ENCODE measurements around the gene KCNS1. TPM values are rescaled to one million over a fixed set of nuclear protein-coding genes. Genes with fewer than 3 reads are reported as not detected.
"Not testable (repeated sequence)": the region's sequence is repeated elsewhere in the genome, so short reads cannot be mapped to it uniquely, and the experiment has no call there.

The KCNS1 gene, protein sequence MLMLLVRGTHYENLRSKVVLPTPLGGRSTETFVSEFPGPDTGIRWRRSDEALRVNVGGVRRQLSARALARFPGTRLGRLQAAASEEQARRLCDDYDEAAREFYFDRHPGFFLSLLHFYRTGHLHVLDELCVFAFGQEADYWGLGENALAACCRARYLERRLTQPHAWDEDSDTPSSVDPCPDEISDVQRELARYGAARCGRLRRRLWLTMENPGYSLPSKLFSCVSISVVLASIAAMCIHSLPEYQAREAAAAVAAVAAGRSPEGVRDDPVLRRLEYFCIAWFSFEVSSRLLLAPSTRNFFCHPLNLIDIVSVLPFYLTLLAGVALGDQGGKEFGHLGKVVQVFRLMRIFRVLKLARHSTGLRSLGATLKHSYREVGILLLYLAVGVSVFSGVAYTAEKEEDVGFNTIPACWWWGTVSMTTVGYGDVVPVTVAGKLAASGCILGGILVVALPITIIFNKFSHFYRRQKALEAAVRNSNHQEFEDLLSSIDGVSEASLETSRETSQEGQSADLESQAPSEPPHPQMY
- total RNA-seq (1 to 10 TPM; 4.0 to 6.4 TPM), polyA plus RNA-seq (ENCODE audit: insufficient read length in 2 of 2) (1 to 10 TPM; 7.0 to 7.9 TPM)
- long read RNA-seq, donor 1: 0 reads
- long read RNA-seq, donor 2, partial matches to known transcripts: 0 of 1 reads
- long read RNA-seq, donor 2, other reads (novel, unspliced or antisense): 0 of 1 reads
- long read RNA-seq, donor 3: 0 reads
- long read RNA-seq, donor 4: 0 reads

- peak within 1 kb of the TSS; percentile 6 for H3K4me3 ChIP-seq (ENCODE audit: low read depth, low read length)
- H3K4me1 ChIP-seq (ENCODE audit: control insufficient read depth, insufficient read depth, low read length): peaks cover 24% of the 10 kb centered on the region
- H3K36me3 ChIP-seq (ENCODE audit: control insufficient read depth, insufficient read depth, low read length): peaks cover 3% of the 10 kb centered on the region
- no peaks in the 10 kb centered on the region for H3K9me3 ChIP-seq (ENCODE audit: control insufficient read depth, insufficient read depth, low read length)
- DNase-seq (ENCODE audit: low read depth in 4 of 6, low spot score in 6 of 6): peak in 2 of 6 donors; percentile 15 to 34
- 8% methylated on average over 17 of the region's 38 CpGs for WGBS (ENCODE audit: insufficient coverage)
- peaks cover 38% of the 10 kb centered on the region for H3K27me3 ChIP-seq (ENCODE audit: control insufficient read depth, insufficient read depth, low read length)
- H3K27ac ChIP-seq (ENCODE audit: low read depth, low read length): no peak within 1 kb of the TSS
Measured at GRCh38 chr20:45100563-45101245, at the start of gene KCNS1. KCNS1 (minus strand) TSS chr20:45101127; CDS start chr20:45099236, 1,891 bp downstream.

- no peaks in the 10 kb centered on the region for H3K9me3 ChIP-seq (ENCODE audit: control insufficient read depth, insufficient read depth, low read length)
- no peaks in the 10 kb centered on the region for H3K36me3 ChIP-seq (ENCODE audit: control insufficient read depth, insufficient read depth, low read length)
- peaks cover 4% of the 10 kb centered on the region for H3K27me3 ChIP-seq (ENCODE audit: control insufficient read depth, insufficient read depth, low read length)
- no peak overlapping the region for H3K4me3 ChIP-seq (ENCODE audit: low read depth, low read length)
- DNase-seq (ENCODE audit: low read depth in 4 of 6, low spot score in 6 of 6): no peak
- WGBS (ENCODE audit: insufficient coverage): 100% methylated on average over 1 of the region's 3 CpGs
- H3K27ac ChIP-seq (ENCODE audit: low read depth, low read length): no peak overlapping the region
- no peaks in the 10 kb centered on the region for H3K4me1 ChIP-seq (ENCODE audit: control insufficient read depth, insufficient read depth, low read length)
Measured at GRCh38 chr20:45149062-45149461, 48.1 kb upstream of the KCNS1 start.

GRCh38 chr20:45140836-45141235, 39.9 kb upstream of the KCNS1 start:
- H3K4me1 ChIP-seq (ENCODE audit: control insufficient read depth, insufficient read depth, low read length): no peaks in the 10 kb centered on the region
- WGBS (ENCODE audit: insufficient coverage): 100% methylated on average over 1 of the region's 4 CpGs

DNA sequence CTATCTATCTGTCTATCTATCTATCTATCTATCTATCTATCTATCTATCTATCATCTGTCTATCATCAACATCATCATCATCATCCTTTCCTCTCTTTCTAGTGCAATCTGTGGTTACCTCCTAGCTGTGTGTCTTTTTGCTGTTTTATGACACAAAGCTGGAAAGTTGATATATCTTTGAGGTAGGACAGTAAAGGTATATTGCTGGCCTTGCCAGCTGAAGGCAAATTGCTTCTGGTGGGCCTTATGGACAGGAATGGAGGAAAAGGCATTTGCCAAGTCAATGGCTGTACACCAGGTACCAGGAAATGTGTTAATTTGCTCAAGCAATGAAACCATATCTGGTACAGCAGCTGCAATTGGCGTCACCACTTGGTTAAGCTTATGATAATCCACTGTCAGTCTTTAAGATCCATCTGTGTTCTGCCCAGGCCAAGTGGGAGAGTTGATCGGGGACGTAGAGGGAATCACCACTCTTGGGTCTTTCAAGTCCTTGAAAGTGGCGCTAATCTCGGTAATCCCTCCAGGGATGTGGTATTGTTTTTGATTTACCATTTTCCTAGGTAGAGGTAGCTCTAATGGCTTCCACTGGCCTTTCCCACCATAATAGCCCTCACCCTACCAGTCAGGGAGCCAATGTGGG, 38.9 kb upstream of the KCNS1 start:
- not testable (repeated sequence) for H3K27ac ChIP-seq (ENCODE audit: low read depth, low read length); DNase-seq (ENCODE audit: low read depth in 4 of 6, low spot score in 6 of 6); H3K4me3 ChIP-seq (ENCODE audit: low read depth, low read length); H3K27me3 ChIP-seq (ENCODE audit: control insufficient read depth, insufficient read depth, low read length); H3K36me3 ChIP-seq (ENCODE audit: control insufficient read depth, insufficient read depth, low read length); H3K9me3 ChIP-seq (ENCODE audit: control insufficient read depth, insufficient read depth, low read length); H3K4me1 ChIP-seq (ENCODE audit: control insufficient read depth, insufficient read depth, low read length)
- 92% methylated on average over 5 of the region's 5 CpGs for WGBS (ENCODE audit: insufficient coverage)

More at GRCh38 chr20:45140836-45141235, 39.9 kb upstream of the KCNS1 start:
- no peak overlapping the region for H3K27ac ChIP-seq (ENCODE audit: low read depth, low read length)
- DNase-seq (ENCODE audit: low read depth in 4 of 6, low spot score in 6 of 6): no peak
- H3K27me3 ChIP-seq (ENCODE audit: control insufficient read depth, insufficient read depth, low read length): peaks cover 2% of the 10 kb centered on the region
- no peaks in the 10 kb centered on the region for H3K36me3 ChIP-seq (ENCODE audit: control insufficient read depth, insufficient read depth, low read length)
- no peak overlapping the region for H3K4me3 ChIP-seq (ENCODE audit: low read depth, low read length)
- no peaks in the 10 kb centered on the region for H3K9me3 ChIP-seq (ENCODE audit: control insufficient read depth, insufficient read depth, low read length)

- DNase-seq (ENCODE audit: low read depth in 4 of 6, low spot score in 6 of 6): no peak
- H3K36me3 ChIP-seq (ENCODE audit: control insufficient read depth, insufficient read depth, low read length): no peaks in the 10 kb centered on the region
- WGBS (ENCODE audit: insufficient coverage): 47% methylated on average over 17 of the region's 20 CpGs
- H3K4me3 ChIP-seq (ENCODE audit: low read depth, low read length): no peak overlapping the region
- H3K9me3 ChIP-seq (ENCODE audit: control insufficient read depth, insufficient read depth, low read length): no peaks in the 10 kb centered on the region
- H3K4me1 ChIP-seq (ENCODE audit: control insufficient read depth, insufficient read depth, low read length): no peaks in the 10 kb centered on the region
- H3K27me3 ChIP-seq (ENCODE audit: control insufficient read depth, insufficient read depth, low read length): peaks cover 2% of the 10 kb centered on the region
- no peak overlapping the region for H3K27ac ChIP-seq (ENCODE audit: low read depth, low read length)
Measured at GRCh38 chr20:45138561-45139300, 37.8 kb upstream of the KCNS1 start.

- Histone ChIP-seq H3K4me3 (ENCODE audit: low read depth, low read length) (no peak overlapping the region), H3K9me3 (ENCODE audit: control insufficient read depth, insufficient read depth, low read length) (no peaks in the 10 kb centered on the region), H3K4me1 (ENCODE audit: control insufficient read depth, insufficient read depth, low read length) (no peaks in the 10 kb centered on the region), H3K27ac (ENCODE audit: low read depth, low read length) (no peak overlapping the region), H3K27me3 (ENCODE audit: control insufficient read depth, insufficient read depth, low read length) (peaks cover 2% of the 10 kb centered on the region), H3K36me3 (ENCODE audit: control insufficient read depth, insufficient read depth, low read length) (no peaks in the 10 kb centered on the region)
- WGBS (ENCODE audit: insufficient coverage): 80% methylated on average over 1 of the region's 2 CpGs
- no peak for DNase-seq (ENCODE audit: low read depth in 4 of 6, low spot score in 6 of 6)
Measured at GRCh38 chr20:45136911-45137310, 36.0 kb upstream of the KCNS1 start.

- H3K27ac ChIP-seq (ENCODE audit: low read depth, low read length): no peak overlapping the region
- no peak for DNase-seq (ENCODE audit: low read depth in 4 of 6, low spot score in 6 of 6)
- H3K4me1 ChIP-seq (ENCODE audit: control insufficient read depth, insufficient read depth, low read length): no peaks in the 10 kb centered on the region
- 63% methylated on average over 2 of the region's 2 CpGs for WGBS (ENCODE audit: insufficient coverage)
- no peaks in the 10 kb centered on the region for H3K36me3 ChIP-seq (ENCODE audit: control insufficient read depth, insufficient read depth, low read length)
- no peaks in the 10 kb centered on the region for H3K9me3 ChIP-seq (ENCODE audit: control insufficient read depth, insufficient read depth, low read length)
- H3K27me3 ChIP-seq (ENCODE audit: control insufficient read depth, insufficient read depth, low read length): peaks cover 3% of the 10 kb centered on the region
- no peak overlapping the region for H3K4me3 ChIP-seq (ENCODE audit: low read depth, low read length)
Measured at GRCh38 chr20:45128099-45128498, 27.2 kb upstream of the KCNS1 start.

DNA sequence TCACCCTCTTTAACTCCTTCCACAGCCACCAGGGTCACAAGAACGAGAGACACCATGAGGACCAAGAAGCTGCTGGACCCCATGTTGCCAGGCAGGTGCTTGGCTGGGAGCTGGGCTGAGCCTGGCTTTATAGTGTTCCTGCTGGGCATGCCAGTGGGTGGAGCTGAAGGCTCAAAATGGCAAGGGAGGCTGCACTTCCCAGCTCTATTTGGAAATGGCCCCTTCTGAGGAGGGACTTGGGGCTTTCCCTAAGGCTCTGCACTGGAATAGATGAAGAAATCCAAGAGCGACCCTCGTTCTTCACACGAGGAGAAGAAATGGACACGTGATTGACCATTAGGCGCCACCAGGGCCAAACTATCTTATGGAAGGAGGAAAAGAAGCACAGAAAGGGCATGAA, 23.4 kb upstream of the KCNS1 start, which contains the start of gene WFDC12:
Gene WFDC12, minus strand, starts transcription at position 101 of the 400 bp plus-strand sequence. Its CDS starts 18 bp downstream, at position 83.
- Histone ChIP-seq H3K36me3 (ENCODE audit: control insufficient read depth, insufficient read depth, low read length) (no peaks in the 10 kb centered on the region), H3K4me3 (ENCODE audit: low read depth, low read length) (no peak within 1 kb of the TSS), H3K9me3 (ENCODE audit: control insufficient read depth, insufficient read depth, low read length) (no peaks in the 10 kb centered on the region), H3K27ac (ENCODE audit: low read depth, low read length) (no peak within 1 kb of the TSS), H3K4me1 (ENCODE audit: control insufficient read depth, insufficient read depth, low read length) (no peaks in the 10 kb centered on the region), H3K27me3 (ENCODE audit: control insufficient read depth, insufficient read depth, low read length) (peaks cover 3% of the 10 kb centered on the region)
- whole genome bisulfite sequencing (ENCODE audit: insufficient coverage): 79% methylated on average over 4 of the region's 6 CpGs
- no peak for DNase-seq (ENCODE audit: low read depth in 4 of 6, low spot score in 6 of 6)

DNA sequence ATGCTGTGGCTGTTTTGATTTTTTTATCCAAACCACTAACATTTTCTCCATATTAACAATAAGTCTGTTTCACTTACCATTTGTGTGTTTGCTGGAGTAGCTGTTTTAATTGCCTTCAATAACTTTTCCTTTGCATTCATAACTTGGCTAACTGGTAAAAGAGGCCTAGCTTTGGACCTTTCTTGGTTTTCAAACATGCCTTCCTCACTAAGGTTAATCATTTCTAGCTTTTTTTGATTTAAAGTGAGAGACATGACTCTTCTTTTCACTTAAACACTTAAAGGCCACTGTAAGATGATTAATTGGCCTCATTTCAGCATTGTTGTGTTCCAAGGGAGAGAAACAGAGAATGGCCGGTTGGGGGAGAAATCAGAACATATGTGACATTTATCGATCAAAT, 20.5 kb upstream of the KCNS1 start:
- no peak for DNase-seq (ENCODE audit: low read depth in 4 of 6, low spot score in 6 of 6)
- Histone ChIP-seq H3K9me3 (ENCODE audit: control insufficient read depth, insufficient read depth, low read length) (no peaks in the 10 kb centered on the region), H3K4me3 (ENCODE audit: low read depth, low read length) (no peak overlapping the region), H3K4me1 (ENCODE audit: control insufficient read depth, insufficient read depth, low read length) (no peaks in the 10 kb centered on the region), H3K27ac (ENCODE audit: low read depth, low read length) (no peak overlapping the region), H3K36me3 (ENCODE audit: control insufficient read depth, insufficient read depth, low read length) (no peaks in the 10 kb centered on the region), H3K27me3 (ENCODE audit: control insufficient read depth, insufficient read depth, low read length) (peaks cover 3% of the 10 kb centered on the region)
- WGBS (ENCODE audit: insufficient coverage): no CpG with 5 or more reads among the region's 2 CpGs

All from spinal cord (tissue), 10 donors.